Transverse colon (tissue), 3 donors: ENCODE measurements around the gene CDH11.

Experiments
- CTCF ChIP-seq, 5 experiments: fragments of 200-600 bp in 3 of 5; fragments of 450-650 bp in 2 of 5; sonication (generic) in 3 of 5; IDR thresholded peaks; 1 replicate in 2 of 5; 2 replicates in 3 of 5; pipeline ENCODE4 v1.5.1; 2016 to 2017; ENCODE audit warnings: antibody characterized with exemption in 5 of 5, inconsistent platforms in 3 of 5, mild to moderate bottlenecking in 2 of 5, moderate library complexity in 1 of 5
- POLR2A ChIP-seq: fragments of 450-650 bp; IDR thresholded peaks from one replicate; pipeline ENCODE4 v1.6.1; 2016; ENCODE audit warnings: antibody characterized with exemption, mild to moderate bottlenecking, moderate library complexity

- TF ChIP-seq CTCF (IDR thresholded peaks at IDR 0.05) (no peak), POLR2A (no peak)
Measured at GRCh38 chr16:65075877-65076276, 46.0 kb downstream of the CDH11 start.
